ENCODE measurements around the gene MAP3K13.
"Not testable (repeated sequence)": the region's sequence is repeated elsewhere in the genome, so short reads cannot be mapped to it uniquely, and the experiment has no call there.

Gene MAP3K13

DNA sequence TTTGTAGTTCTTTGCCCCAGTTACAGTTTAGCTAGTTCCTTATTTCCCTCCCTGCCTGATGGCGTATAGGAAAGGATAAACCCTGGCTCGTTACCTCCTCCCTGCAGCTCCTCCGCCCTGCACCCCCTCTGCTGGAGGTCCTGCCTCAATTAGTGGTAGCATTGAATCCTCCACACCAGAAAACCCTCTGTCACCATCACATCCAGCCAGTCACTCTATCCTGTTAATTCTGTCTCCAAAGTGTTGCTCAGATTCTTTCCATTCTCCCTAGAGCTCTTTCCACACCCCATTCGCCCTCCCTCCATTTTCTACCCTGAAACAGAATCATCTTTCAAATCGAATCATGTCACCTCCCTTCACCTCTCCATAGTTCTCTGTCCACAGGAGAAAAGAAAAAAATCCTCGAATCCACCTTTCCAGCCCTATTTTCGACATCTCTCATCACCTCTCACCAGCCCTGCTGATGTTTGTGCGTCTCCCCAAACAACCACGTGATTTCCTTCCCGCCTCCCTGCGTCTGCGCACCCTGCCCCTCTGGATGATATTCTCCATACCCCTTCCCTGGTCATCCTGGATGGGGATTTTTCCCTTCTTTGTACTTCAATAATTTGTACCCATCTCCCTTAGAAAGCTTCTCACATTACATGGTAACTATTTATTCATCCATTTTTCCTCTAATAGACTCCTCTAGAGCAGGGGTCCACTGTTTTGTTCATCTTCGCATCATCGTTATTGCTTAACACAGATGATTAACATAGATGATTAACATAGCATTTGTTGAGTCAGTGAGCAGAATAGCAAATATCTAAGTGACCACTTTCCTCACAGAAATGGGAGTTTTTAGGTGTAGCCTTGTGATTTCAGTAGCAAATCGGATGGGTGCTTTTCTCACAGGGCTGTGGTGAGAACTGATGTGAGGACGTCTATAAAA lies 37.1 kb downstream of the MAP3K13 start:
- no peak for DNase-seq (ENCODE audit: low read depth, low spot score)

GRCh38 chr3:185400866-185401265 lies 37.9 kb downstream of the MAP3K13 start:
- no peak for DNase-seq (ENCODE audit: low read depth, low spot score)

GRCh38 chr3:185401319-185401955 lies 38.5 kb downstream of the MAP3K13 start:
- no peak for DNase-seq (ENCODE audit: low read depth, low spot score)

DNA sequence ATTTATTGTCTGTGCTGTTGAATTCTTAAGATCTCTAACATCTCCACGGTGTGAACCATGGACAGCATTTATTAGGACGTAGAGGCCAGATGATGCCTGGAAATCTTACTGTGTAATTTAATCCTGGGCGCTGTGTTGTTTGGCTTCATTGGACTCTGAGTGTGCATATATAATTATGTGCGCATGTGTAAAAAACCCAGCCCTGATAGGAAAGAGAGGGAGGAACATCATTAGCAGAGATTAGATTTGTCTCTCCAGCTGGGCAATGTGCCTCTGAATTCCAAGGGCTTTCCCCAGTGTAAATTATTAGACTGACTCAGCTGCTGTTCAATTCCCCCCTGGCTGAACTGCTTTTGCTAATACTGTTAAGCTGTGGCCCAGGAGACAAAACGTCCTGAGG lies 39.6 kb downstream of the MAP3K13 start:
- no peak for DNase-seq (ENCODE audit: low read depth, low spot score)

DNA sequence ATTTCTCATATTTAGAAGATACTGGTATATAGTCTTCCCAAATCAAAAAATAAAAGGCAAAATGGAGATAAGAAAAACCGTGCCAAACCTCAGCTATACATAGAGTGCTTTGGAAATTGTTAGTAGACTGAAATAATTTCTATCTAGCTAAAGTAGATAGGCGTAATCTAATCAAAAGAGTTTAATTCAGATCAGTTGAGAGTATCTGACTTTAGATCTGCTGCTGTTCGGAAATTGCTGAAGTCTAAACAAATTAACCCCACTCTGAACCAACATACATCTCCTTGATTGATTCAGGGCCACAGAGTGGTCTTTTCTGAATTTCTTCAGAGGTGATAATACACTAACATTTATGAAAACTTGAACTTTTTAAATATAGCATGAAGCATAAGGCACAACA lies 40.1 kb downstream of the MAP3K13 start:
- no peak for DNase-seq (ENCODE audit: low read depth, low spot score)

DNA sequence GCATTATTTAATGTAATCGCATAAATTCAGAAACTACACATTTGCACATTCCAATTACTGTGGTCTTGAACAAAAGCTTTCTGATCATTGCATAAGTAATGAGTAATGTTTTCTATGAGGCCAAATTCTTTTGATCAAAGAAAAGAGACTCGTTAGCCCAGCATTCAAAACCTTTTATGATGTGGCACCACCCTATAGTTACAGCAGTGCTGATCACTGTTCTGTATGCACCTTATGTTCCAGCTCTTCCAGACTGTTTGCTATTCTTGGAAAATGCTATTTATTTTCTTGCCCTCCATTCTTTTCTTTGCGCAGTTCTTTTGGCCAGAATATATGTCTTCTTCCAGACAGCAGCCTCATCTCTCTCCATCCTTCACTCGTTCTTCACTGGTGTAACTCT lies 42.3 kb downstream of the MAP3K13 start:
- DNase-seq (ENCODE audit: low read depth, low spot score), result no peak

- no peak for DNase-seq (ENCODE audit: low read depth, low spot score)
Measured at GRCh38 chr3:185405664-185406063, 42.7 kb downstream of the MAP3K13 start.

- DNase-seq (ENCODE audit: low read depth, low spot score), result no peak
Measured at GRCh38 chr3:185406121-185406620, 43.2 kb downstream of the MAP3K13 start.

- no peak for DNase-seq (ENCODE audit: low read depth, low spot score)
Measured at GRCh38 chr3:185409957-185410356, 47.0 kb downstream of the MAP3K13 start.

DNA sequence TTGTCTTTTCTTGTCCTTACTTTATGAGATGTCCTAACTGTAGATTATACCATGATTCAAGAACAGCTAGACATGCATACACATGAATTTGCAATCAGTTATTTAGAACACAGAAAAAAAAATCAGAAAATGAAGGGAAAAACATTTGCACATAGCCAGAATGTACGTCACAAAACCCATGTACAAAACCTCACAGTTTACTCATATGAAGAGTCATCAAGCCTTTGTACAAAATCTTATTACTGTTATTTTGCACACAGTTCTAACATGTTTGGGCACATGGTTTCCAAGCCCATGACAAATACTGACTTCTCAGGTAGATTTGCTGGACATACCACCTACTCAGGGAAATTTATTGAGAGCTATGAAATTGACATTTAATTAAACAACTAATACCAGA lies 48.2 kb downstream of the MAP3K13 start:
- no peak for DNase-seq (ENCODE audit: low read depth, low spot score)

DNA sequence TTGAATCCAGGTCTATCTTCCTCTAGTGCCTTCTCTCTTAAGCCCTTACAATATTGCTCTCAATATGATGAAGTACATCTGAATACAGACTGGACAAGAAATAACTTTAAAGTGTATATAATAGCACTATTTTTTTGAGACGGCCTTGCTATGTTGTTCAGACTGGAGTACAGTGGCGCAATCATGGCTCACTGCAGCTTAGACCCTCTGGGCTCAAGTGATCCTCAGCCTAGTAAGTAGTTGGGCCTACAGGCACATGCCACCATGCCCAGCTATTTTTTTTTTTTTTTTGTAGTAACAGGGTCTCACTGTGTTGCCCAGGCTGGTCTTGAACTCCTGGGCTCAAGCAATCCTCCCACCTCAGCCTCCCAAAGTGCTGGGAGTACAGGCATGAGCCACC lies 53.6 kb downstream of the MAP3K13 start:
- DNase-seq (ENCODE audit: low read depth, low spot score), result no peak

DNA sequence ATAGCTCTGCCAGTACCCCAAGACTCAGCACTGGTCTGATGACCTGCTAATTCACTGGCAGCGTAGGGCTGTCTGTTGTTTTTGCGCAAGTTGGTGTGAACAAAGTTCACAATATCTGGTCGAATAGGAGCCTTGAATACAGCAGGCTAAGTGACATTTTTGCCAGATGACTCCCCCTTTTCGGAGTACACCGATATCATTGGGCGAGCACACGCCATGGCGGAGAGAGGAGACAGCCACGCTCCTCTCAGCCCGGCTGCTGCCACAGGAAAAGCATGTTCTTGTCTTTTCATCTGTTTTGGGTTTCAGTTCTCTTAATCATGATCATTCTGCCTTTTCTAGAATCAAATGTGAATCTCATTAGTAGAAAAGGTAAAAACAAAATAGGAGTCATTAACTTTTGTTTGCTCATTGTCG lies 55.6 kb downstream of the MAP3K13 start:
- DNase-seq (ENCODE audit: low read depth, low spot score), result not testable (repeated sequence)

DNA sequence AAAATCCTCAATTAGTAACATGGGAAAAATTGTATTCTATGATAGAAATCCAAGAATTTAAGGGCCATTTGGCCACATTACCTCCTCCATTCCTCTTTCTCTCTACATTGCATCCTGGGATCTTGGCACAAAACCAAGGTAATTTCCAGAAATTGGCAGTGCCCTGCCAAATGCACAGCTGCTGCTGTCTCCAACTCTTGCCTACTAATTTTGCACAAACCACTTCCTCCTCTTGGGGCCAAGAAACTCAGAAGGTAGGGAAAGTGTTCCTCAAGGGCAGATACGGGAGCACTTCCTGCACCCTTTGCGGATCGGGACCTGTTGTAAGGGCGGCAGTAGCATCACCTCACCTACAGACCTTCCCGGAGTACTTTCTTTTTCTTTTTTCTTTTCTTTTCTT lies 57.8 kb downstream of the MAP3K13 start:
- no peak for DNase-seq (ENCODE audit: low read depth, low spot score)

- no peak for DNase-seq (ENCODE audit: low read depth, low spot score)
Measured at GRCh38 chr3:185421577-185422232, 58.8 kb downstream of the MAP3K13 start.

DNA sequence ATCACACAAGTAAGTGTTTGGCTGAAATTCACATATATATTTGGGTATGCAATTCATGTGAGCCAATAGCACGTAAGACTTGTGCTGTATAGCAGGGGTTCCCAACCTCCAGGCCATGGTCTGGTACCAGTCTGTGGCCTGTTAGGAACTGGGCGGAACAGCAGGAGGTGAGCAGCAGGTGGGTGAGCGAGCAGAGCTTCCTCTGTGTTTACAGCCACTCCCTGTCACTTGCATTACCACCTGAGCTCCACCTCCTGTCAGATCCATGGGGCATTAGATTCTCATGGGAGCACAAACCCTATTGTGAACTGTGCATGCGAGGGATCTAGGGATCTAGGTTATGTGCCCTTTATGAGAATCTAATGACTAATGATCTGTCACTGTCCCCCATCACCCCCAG lies 59.7 kb downstream of the MAP3K13 start:
- DNase-seq (ENCODE audit: low read depth, low spot score), result no peak

GRCh38 chr3:185423178-185423577 lies 60.2 kb downstream of the MAP3K13 start:
- no peak for DNase-seq (ENCODE audit: low read depth, low spot score)

- DNase-seq (ENCODE audit: low read depth, low spot score), result no peak
Measured at GRCh38 chr3:185424435-185424834, 61.5 kb downstream of the MAP3K13 start.

- DNase-seq (ENCODE audit: low read depth, low spot score), result no peak
Measured at GRCh38 chr3:185430375-185430774, 67.4 kb downstream of the MAP3K13 start.

DNA sequence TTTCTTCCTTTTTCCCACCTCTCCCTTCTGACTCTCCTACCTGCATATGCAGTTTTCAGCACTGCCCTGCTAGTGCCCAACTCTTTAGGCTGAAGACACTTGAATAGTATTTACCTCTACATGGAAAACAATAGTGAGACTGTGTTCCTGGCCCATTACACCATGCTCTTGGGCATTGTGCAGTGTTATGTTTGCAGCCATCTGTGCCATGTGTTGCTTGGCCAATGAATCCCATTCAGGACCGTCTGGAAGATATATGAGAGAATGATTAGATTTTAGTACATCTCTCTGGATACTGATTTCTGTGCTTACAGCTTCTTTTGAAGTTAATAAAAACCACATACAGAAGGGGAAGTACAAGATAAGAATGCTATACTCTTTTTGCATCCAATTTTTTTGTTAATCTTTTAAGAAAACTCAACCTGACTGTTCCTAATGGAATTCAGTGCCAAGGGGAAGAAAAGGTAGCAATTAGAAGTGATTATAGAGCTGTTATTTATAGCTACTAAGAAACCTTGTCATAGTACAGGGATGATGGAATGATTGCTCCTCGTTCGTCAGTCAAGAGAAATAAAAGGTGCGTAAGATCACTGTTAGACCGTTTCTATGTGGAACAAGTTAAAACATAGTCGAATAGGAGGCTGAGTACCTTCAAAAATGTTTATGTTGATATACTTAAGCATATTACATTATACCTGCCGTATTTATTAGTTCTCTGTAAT lies 77.0 kb downstream of the MAP3K13 start:
- DNase-seq (ENCODE audit: low read depth, low spot score), result no peak

- no peak for DNase-seq (ENCODE audit: low read depth, low spot score)
Measured at GRCh38 chr3:185442031-185442430, 79.1 kb downstream of the MAP3K13 start.

GRCh38 chr3:185444329-185444728 lies 81.4 kb downstream of the MAP3K13 start:
- no peak for DNase-seq (ENCODE audit: low read depth, low spot score)

DNA sequence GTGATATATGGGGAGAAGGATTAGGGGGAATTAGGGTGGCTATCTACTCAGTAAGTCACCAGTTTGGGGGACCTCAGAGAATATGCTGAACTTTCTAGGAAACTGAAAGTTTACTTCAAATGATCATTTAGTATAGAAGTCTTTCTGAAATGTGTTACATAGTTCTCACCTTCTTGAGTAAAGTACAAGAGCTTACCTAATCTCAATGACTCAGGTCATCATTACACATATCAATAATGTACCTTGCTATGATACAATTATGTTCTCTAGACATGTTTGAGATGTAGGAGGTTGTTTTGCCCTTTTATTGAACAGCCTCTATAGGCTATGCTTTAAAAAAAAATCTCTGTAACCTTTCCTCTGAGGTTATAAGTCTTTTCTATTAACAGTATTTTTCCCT lies 85.2 kb downstream of the MAP3K13 start:
- no peak for DNase-seq (ENCODE audit: low read depth, low spot score)
